Natural killer cell treated with Interleukin-12 subunit alpha and Interleukin-12 subunit beta and Interleukin-15 and Interleukin-18, amount 100 ng/mL, for 72 hours (primary cell): ENCODE measurements around the gene ZNF724. TPM values are rescaled to one million over a fixed set of nuclear protein-coding genes. Genes with fewer than 3 reads are reported as not detected.
"Not testable (repeated sequence)": the region's sequence is repeated elsewhere in the genome, so short reads cannot be mapped to it uniquely, and the experiment has no call there.

Experiments used
- ATAC-seq, 2 donors: fragments of 150-1000 bp; cut with Tn5 transposase in 1 of 2; sonication (Bioruptor Pico), chemical (Tn5 transposase) in 1 of 2; 2 replicates each; pipeline ENCODE4 v1.10.0; 2021
- DNase-seq: peaks from one replicate; pipeline ENCODE4 v3.0.0; 2022; ENCODE audit warnings: low spot score
- H3K27ac Mint-ChIP-seq, 2 donors: 1 replicate in 1 of 2; 2 replicates in 1 of 2; pipeline ENCODE4 v1.8.0; 2022; ENCODE audit warnings: mixed read lengths in 2 of 2, mild to moderate bottlenecking in 1 of 2, moderate library complexity in 1 of 2
- H3K27me3 Mint-ChIP-seq, 2 donors: 1 replicate in 1 of 2; 2 replicates in 1 of 2; pipeline ENCODE4 v1.8.0; 2022; ENCODE audit warnings: mixed read lengths in 2 of 2
- H3K36me3 Mint-ChIP-seq: one replicate; pipeline ENCODE4 v1.8.0; 2022; ENCODE audit warnings: mixed read lengths
- H3K4me1 Mint-ChIP-seq, 2 donors: 1 replicate in 1 of 2; 2 replicates in 1 of 2; pipeline ENCODE4 v1.8.0; 2022; ENCODE audit warnings: low read depth in 2 of 2, mixed read lengths in 2 of 2, mild to moderate bottlenecking in 1 of 2
- H3K4me3 Mint-ChIP-seq: one replicate; pipeline ENCODE4 v1.8.0; 2022; ENCODE audit warnings: mixed read lengths
- H3K9me3 Mint-ChIP-seq: 2 replicates; pipeline ENCODE4 v1.8.0; 2022; ENCODE audit warnings: mixed read lengths
- total RNA-seq, 2 donors: library from RNA; stranded (reverse); gene quantifications; one replicate each; pipeline ENCODE4 v1.2.3, GENCODE V29; 2022

ZNF724 gene
- 10 to 100 TPM in 1 of 2 donors, 1 to 10 TPM in 1; 9.3 to 12.3 TPM for total RNA-seq

- Mint-ChIP-seq H3K4me1 (peaks cover 4 to 5% of the 10 kb centered on the region in 2 donors), H3K27ac (peak within 1 kb of the TSS; percentile 88 to 96), H3K4me3 (peak within 1 kb of the TSS; percentile 95), H3K36me3 (peaks cover 6% of the 10 kb centered on the region), H3K27me3 (no peaks in the 10 kb centered on the region), H3K9me3 (no peaks in the 10 kb centered on the region)
- ATAC-seq, result peak; percentile 100
- peak; percentile 92 for DNase-seq
These were observed at the start of gene ZNF724 for GRCh38 chr19:23249911-23250649. Gene ZNF724, minus strand, starts transcription at chr19:23250394. Its CDS starts 152 bp downstream, at chr19:23250242.

DNA sequence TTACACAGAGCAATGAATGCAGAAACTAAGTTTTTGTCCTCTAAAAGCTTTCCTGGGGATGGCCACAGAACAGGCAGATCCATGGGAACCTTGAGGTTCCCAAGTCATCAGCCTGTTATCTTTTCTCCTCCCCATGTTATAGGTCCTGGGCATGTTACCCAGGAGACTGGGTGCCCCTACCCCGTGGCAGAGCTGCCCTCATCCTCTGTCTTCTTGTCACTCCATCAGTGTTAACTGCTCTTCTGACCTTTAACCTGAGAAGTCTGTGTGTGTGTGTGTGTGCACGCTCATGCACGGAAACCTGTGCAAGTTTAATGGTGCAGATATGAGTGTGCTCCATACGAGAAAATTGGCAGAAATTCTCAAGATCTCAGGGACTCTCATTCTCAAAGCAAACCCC is 43.9 kb upstream of the ZNF724 start:
- DNase-seq (no peak), ATAC-seq (peak; percentile 44 to 50)
- H3K27ac Mint-ChIP-seq, result no peak overlapping the region
- H3K36me3 Mint-ChIP-seq, result no peaks in the 10 kb centered on the region
- no peaks in the 10 kb centered on the region for H3K4me1 Mint-ChIP-seq
- no peak overlapping the region for H3K4me3 Mint-ChIP-seq
- no peaks in the 10 kb centered on the region for H3K27me3 Mint-ChIP-seq
- peaks cover 8% of the 10 kb centered on the region for H3K9me3 Mint-ChIP-seq

DNA sequence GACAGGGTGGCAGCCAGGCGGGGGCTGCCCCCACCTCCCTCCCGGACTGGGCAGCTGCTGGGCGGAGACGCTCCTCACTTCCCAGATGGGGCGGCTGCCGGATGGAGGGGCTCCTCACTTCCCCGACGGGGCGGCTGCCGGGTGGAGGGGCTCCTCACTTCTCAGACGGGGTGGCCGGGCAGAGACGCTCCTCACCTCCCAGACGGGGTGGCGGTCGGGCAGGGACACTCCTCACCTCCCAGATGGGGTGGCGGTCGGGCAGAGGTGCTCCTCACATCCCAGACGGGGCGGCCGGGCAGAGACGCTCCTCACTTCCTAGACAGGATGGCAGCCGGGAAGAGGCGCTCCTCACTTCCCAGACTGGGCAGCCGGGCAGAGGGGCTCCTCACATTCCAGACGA is 39.8 kb upstream of the ZNF724 start:
- H3K9me3 Mint-ChIP-seq, DNase-seq, H3K4me1 Mint-ChIP-seq, ATAC-seq, H3K36me3 Mint-ChIP-seq, H3K27ac Mint-ChIP-seq, H3K4me3 Mint-ChIP-seq, H3K27me3 Mint-ChIP-seq: not testable (repeated sequence)

GRCh38 chr19:23287620-23288019 is 37.4 kb upstream of the ZNF724 start:
- H3K4me3 Mint-ChIP-seq, result no peak overlapping the region
- peaks cover 8% of the 10 kb centered on the region for H3K36me3 Mint-ChIP-seq
- peaks cover 6% of the 10 kb centered on the region for H3K9me3 Mint-ChIP-seq
- peaks cover 3 to 9% of the 10 kb centered on the region in 2 donors for H3K27me3 Mint-ChIP-seq
- H3K27ac Mint-ChIP-seq, result no peak overlapping the region
- H3K4me1 Mint-ChIP-seq, result peaks cover 2 to 4% of the 10 kb centered on the region in 2 donors
- DNase-seq, result no peak
- no peak for ATAC-seq

GRCh38 chr19:23286477-23286876 is 36.3 kb upstream of the ZNF724 start:
- Mint-ChIP-seq H3K4me3 (no peak overlapping the region), H3K36me3 (peaks cover 8% of the 10 kb centered on the region), H3K27me3 (peaks cover 4 to 9% of the 10 kb centered on the region in 2 donors), H3K9me3 (peaks cover 6% of the 10 kb centered on the region), H3K4me1 (peaks cover 4% of the 10 kb centered on the region in 2 donors), H3K27ac (no peak overlapping the region)
- ATAC-seq (no peak), DNase-seq (no peak)

DNA sequence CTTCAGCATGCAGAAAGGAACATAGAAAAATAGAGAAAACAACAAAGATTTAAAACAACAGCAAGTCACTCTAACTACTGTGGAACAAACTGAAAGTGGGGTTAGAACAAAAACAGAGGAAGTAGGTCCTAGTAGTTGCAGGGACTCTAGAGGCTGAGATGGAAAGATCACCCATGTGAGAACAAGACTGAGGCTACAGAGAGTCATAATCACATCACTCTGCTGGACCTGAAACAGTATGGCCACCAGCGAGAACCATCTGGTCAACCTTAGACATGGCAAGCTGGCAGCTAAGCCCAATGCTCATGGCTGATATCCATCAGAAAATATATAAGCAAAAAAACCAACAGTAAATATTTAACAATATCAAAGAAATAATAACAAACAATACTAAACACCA is 35.8 kb upstream of the ZNF724 start:
- peaks cover 8% of the 10 kb centered on the region for H3K36me3 Mint-ChIP-seq

GRCh38 chr19:23285326-23285725 is 35.1 kb upstream of the ZNF724 start:
- ATAC-seq, DNase-seq, H3K36me3 Mint-ChIP-seq, H3K27ac Mint-ChIP-seq, H3K4me3 Mint-ChIP-seq, H3K27me3 Mint-ChIP-seq, H3K9me3 Mint-ChIP-seq, H3K4me1 Mint-ChIP-seq: not testable (repeated sequence)

More for the DNA sequence above, 35.8 kb upstream of the ZNF724 start:
- Mint-ChIP-seq H3K27me3 (peaks cover 4 to 9% of the 10 kb centered on the region in 2 donors), H3K9me3 (peaks cover 6% of the 10 kb centered on the region), H3K27ac (no peak overlapping the region), H3K4me1 (peaks cover 4% of the 10 kb centered on the region in 2 donors), H3K4me3 (no peak overlapping the region)
- no peak for ATAC-seq
- no peak for DNase-seq

DNA sequence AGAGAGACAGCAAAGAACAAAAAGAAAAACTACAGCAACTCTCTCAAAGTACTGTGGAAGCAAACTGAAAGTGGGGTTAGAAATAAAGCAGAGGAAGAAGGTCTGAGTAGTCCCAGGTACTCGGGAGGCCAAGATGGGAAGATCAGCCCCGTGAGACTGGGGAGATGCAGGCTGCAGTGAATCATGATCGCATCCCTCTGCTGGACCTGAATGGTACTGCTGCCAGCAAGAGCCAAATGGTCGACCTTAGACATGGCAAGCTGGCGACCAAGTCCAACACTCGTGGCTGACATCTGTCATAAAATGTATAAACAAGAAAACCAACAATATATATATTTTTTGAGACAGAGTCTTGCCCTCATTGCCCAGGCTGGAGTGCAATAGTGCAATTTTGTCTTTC is 33.7 kb upstream of the ZNF724 start:
- DNase-seq (no peak), ATAC-seq (peak; percentile 68 to 78)
- Mint-ChIP-seq H3K27ac (no peak overlapping the region), H3K27me3 (peaks cover 4 to 9% of the 10 kb centered on the region in 2 donors), H3K9me3 (peaks cover 6% of the 10 kb centered on the region), H3K4me3 (no peak overlapping the region), H3K4me1 (peaks cover 4% of the 10 kb centered on the region in 2 donors), H3K36me3 (peaks cover 8% of the 10 kb centered on the region)

- peaks cover 4% of the 10 kb centered on the region in 2 donors for H3K4me1 Mint-ChIP-seq
- H3K36me3 Mint-ChIP-seq, result peaks cover 5% of the 10 kb centered on the region
- H3K27me3 Mint-ChIP-seq, result peaks cover 4 to 5% of the 10 kb centered on the region in 2 donors
- peaks cover 4% of the 10 kb centered on the region for H3K9me3 Mint-ChIP-seq
- no peak for DNase-seq
- ATAC-seq, result no peak
- H3K4me3 Mint-ChIP-seq, result no peak overlapping the region
- no peak overlapping the region for H3K27ac Mint-ChIP-seq
These were observed 31.6 kb upstream of the ZNF724 start for GRCh38 chr19:23281663-23282276.

GRCh38 chr19:23278118-23278517 is 27.9 kb upstream of the ZNF724 start:
- not testable (repeated sequence) for DNase-seq, H3K4me1 Mint-ChIP-seq, H3K36me3 Mint-ChIP-seq, ATAC-seq, H3K27ac Mint-ChIP-seq, H3K9me3 Mint-ChIP-seq, H3K27me3 Mint-ChIP-seq, H3K4me3 Mint-ChIP-seq

DNA sequence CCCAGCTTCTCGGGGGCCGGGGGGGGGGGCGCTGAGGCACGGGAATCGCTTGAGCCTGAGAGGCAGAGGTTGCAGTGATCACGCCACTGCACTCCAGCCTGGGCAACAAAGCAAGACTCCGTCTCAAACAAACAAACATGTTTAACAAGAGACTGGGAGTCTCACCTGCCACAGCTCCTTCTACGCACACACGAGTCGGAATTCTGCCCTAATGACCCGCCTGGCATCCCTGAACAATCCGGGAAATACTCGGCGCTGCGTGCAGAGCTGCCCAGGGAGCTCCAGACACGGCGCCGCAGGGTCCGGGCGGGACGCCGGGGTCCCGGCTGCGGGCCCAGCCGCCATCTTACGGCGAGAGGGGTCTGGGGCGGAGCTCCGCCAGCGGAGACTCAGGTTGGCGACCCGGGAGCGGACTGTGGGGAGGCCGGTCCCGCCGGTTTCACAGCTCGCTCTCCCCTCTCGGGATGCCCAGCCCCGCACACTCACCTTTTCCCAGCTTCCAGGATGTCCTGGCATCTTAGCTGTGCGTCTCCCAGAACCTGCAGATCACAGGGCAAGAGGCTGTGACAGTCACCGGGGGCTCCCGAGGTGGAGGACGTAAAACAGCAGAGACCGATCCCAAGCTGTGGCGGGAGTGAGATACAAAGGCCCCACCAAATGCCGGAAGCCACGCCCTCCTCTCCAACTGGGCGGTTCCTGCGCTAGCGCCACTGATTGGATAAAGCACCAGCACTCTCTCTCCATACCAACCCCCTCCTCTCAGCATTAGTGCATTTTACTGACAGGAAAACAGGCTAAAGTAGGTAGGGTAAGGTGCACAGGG is 23.6 kb upstream of the ZNF724 start:
- Mint-ChIP-seq H3K4me3 (peak overlapping the region; percentile 89), H3K36me3 (peaks cover 6% of the 10 kb centered on the region), H3K4me1 (peaks cover 13 to 17% of the 10 kb centered on the region in 2 donors), H3K9me3 (no peaks in the 10 kb centered on the region), H3K27me3 (no peaks in the 10 kb centered on the region), H3K27ac (peak overlapping the region; percentile 57 to 88)
- DNase-seq (peak; percentile 93), ATAC-seq (peak; percentile 99 to 100)

DNA sequence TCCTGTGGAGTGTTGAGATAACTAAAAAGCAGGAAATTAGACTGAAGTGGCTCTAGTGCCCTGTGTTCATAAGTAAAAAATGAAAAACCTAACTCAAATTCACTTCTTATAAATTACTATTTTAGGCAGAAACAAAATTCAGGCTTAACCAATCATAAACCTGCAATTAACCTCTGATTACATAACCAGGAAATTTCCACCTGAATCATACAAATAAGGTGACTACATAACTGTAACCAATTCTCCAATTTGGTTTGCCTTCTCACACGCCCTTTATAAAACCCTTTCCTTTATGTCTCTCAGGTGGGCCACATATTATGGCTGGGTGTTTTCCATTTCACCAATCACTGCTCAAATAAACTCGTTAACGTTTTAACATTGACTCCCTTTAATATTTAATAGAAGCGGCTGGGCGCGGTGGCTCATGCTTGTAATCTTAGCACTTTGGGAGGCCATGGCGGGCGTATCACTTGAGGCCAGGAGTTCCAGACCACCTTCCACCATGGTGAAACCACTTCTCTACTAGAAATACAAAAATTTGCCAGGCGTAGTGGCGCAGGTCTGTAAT is 22.9 kb upstream of the ZNF724 start:
- Mint-ChIP-seq H3K4me3 (peak overlapping the region; percentile 89), H3K9me3 (no peaks in the 10 kb centered on the region), H3K4me1 (peaks cover 13 to 17% of the 10 kb centered on the region in 2 donors), H3K27ac (peak overlapping the region; percentile 57 to 88), H3K36me3 (peaks cover 6% of the 10 kb centered on the region), H3K27me3 (no peaks in the 10 kb centered on the region)
- DNase-seq (no peak), ATAC-seq (no peak)

DNA sequence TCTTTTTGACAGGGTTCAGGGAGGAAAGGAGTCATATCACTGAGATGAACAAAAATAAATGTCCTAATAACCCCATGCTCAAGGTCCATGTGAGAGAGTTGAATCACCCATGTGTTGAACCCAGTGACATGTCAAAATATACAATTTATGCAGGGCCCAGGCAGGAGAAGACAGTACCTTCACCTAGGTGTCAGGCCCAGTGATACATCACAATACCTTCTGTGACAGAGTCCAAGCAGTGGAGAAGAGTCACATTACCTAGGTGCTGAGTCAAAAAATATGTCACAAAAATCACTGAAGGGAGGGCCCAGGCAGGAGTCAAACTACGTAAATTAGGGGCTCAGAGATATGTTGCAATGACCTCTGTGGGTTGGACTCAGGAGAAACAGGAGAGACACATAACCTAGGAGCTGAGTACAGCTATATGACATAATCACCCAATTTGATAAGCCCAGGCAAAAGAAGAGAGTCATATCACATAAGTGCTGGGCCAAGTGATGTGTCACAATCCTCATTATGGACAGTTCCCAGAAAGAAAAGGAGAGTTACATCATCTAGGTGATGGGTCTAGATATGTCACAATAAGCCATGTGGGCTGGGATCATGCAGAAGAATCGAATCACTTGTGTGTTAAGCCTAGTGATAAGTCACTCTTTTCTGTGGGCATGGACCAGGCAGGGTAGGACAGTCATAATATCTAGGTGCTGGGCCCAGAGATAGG is 13.8 kb upstream of the ZNF724 start:
- H3K9me3 Mint-ChIP-seq, result no peaks in the 10 kb centered on the region
- DNase-seq (no peak), ATAC-seq (peak; percentile 62 to 76)
- no peak overlapping the region for H3K4me3 Mint-ChIP-seq
- H3K27me3 Mint-ChIP-seq, result no peaks in the 10 kb centered on the region
- peak overlapping the region in 1 of 2 donors; percentile 64 for H3K27ac Mint-ChIP-seq
- H3K36me3 Mint-ChIP-seq, result peaks cover 20% of the 10 kb centered on the region
- H3K4me1 Mint-ChIP-seq, result peaks cover 7 to 10% of the 10 kb centered on the region in 2 donors
